Motor neuron (in vitro differentiated cells): ENCODE results near the gene PKDREJ. TPM values are rescaled to one million over a fixed set of nuclear protein-coding genes. Genes with fewer than 3 reads are reported as not detected.

Experiments used
- ATAC-seq, 8 experiments: fragments of 200-7000 bp; cut with Tn5 transposase; replicated peaks in 6 of 8; 2 replicates each; pipeline ENCODE4 v1.8.0; 2021; ENCODE audit warnings: mild to moderate bottlenecking in 8 of 8, moderate library complexity in 8 of 8
- H3K27ac ChIP-seq, 2 donors: fragments of 250-450 bp; sonication (Bioruptor Pico); 2 replicates each; pipeline ENCODE4 v1.9.0; 2021; ENCODE audit warnings: antibody characterized with exemption in 2 of 2, mild to moderate bottlenecking in 2 of 2, moderate library complexity in 1 of 2
- H3K4me1 ChIP-seq, 2 donors: fragments of 250-450 bp; sonication (Bioruptor Pico); replicated peaks in 1 of 2; 2 replicates each; pipeline ENCODE4 v1.6.1; 2021; ENCODE audit warnings: antibody characterized with exemption in 2 of 2, mild to moderate bottlenecking in 2 of 2, moderate library complexity in 1 of 2
- H3K4me3 ChIP-seq, 5 donors: fragments of 250-450 bp; sonication (Bioruptor Pico); 2 replicates each; pipeline ENCODE4 v1.9.0; 2021; ENCODE audit warnings: antibody characterized with exemption in 5 of 5, mild to moderate bottlenecking in 5 of 5, moderate library complexity in 4 of 5
- WGBS, 10 experiments: fragments of 450-650 bp; shearing (Covaris generic); methylation state at CpG; one replicate each; pipeline ENCODE4 v1.0.0; 2022; 5-methylcytosine and 5-hydroxymethylcytosine counted together
- in situ Hi-C, 9 experiments: fragments of 400-800 bp; cut with MboI; loops; one replicate each; pipeline ENCODE4 v1.15.0; 2021; ENCODE audit warnings: low sequenced_read_pairs in 9 of 9, low pct_unique_long_range_greater_than_20kb in 2 of 9; ENCODE audit not compliant: unreplicated experiment in 9 of 9
- total RNA-seq, 8 experiments: library from RNA; unstranded; fragments of 300-600 nt; gene quantifications; 2 replicates each; pipeline versions ENCODE4 v1.2.3 to v1.2.4, GENCODE V29; 2022

The PKDREJ gene
- total RNA-seq, 8 experiments from 2014 or later = 0.20 to 0.92 (median 0.63) TPM

GRCh38 chr22:46286941-46287872, 24.1 kb upstream of the PKDREJ start:
- 60 to 100% (median 90%) methylated on average over 1 to 9 of the region's 15 CpGs; no CpG with 5 or more reads in 3 of the 10 experiments for WGBS, 10 experiments
- in situ Hi-C loops = no loop called here
- no peaks in the 10 kb centered on the region for H3K4me1 ChIP-seq
- no peak overlapping the region for H3K27ac ChIP-seq
- ATAC-seq = no peak
- no peak overlapping the region for H3K4me3 ChIP-seq

- Histone ChIP-seq H3K4me3 (no peak overlapping the region), H3K27ac (no peak overlapping the region), H3K4me1 (no peaks in the 10 kb centered on the region)
- WGBS, 10 experiments = 75 to 100% (median 90%) methylated on average over 2 to 3 of the region's 3 CpGs; no CpG with 5 or more reads in 5 of the 10 experiments
- ATAC-seq = no peak
- in situ Hi-C loops = no loop called here
These were observed 22.9 kb upstream of the PKDREJ start for GRCh38 chr22:46286006-46286405.

GRCh38 chr22:46281866-46282678, 18.9 kb upstream of the PKDREJ start:
- Histone ChIP-seq H3K4me1 (no peaks in the 10 kb centered on the region), H3K4me3 (no peak overlapping the region), H3K27ac (no peak overlapping the region)
- 80 to 100% (median 83%) methylated on average over 1 to 6 of the region's 13 CpGs; no CpG with 5 or more reads in 3 of the 10 experiments for WGBS, 10 experiments
- ATAC-seq = no peak
- in situ Hi-C loops = no loop called here

GRCh38 chr22:46280999-46281623, 18.0 kb upstream of the PKDREJ start:
- 82 to 94% methylated on average over 6 to 7 of the region's 19 CpGs; no CpG with 5 or more reads in 8 of the 10 experiments for WGBS, 10 experiments
- Histone ChIP-seq H3K27ac (no peak overlapping the region), H3K4me1 (no peaks in the 10 kb centered on the region), H3K4me3 (no peak overlapping the region)
- in situ Hi-C loops = no loop called here
- peak in 2 of 8 experiments; percentile 45 to 83 for ATAC-seq

- H3K4me3 ChIP-seq = no peak overlapping the region
- in situ Hi-C loops = no loop called here
- WGBS, 10 experiments = 96 to 100% (median 100%) methylated on average over 1 to 3 of the region's 12 CpGs; no CpG with 5 or more reads in 6 of the 10 experiments
- no peak for ATAC-seq
- H3K27ac ChIP-seq = no peak overlapping the region
- H3K4me1 ChIP-seq = no peaks in the 10 kb centered on the region
These were observed 17.1 kb upstream of the PKDREJ start for GRCh38 chr22:46280063-46280817.

- 87 to 100% (median 100%) methylated on average over 1 to 7 of the region's 22 CpGs; no CpG with 5 or more reads in 6 of the 10 experiments for WGBS, 10 experiments
- no peak overlapping the region for H3K27ac ChIP-seq
- no peak overlapping the region for H3K4me3 ChIP-seq
- in situ Hi-C loops = no loop called here
- H3K4me1 ChIP-seq = no peaks in the 10 kb centered on the region
- no peak for ATAC-seq
These were observed 15.8 kb upstream of the PKDREJ start for GRCh38 chr22:46278656-46279645.

- Histone ChIP-seq H3K4me1 (no peaks in the 10 kb centered on the region), H3K27ac (no peak overlapping the region), H3K4me3 (no peak overlapping the region)
- in situ Hi-C loops = no loop called here
- ATAC-seq = no peak
- 92 to 100% (median 98%) methylated on average over 2 to 7 of the region's 7 CpGs; no CpG with 5 or more reads in 1 of the 10 experiments for WGBS, 10 experiments
These were observed 13.4 kb upstream of the PKDREJ start for GRCh38 chr22:46276563-46276962.

- Histone ChIP-seq H3K27ac (no peak overlapping the region), H3K4me3 (no peak overlapping the region), H3K4me1 (no peaks in the 10 kb centered on the region)
- in situ Hi-C loops = no loop called here
- 67 to 100% (median 85%) methylated on average over 1 to 3 of the region's 3 CpGs; no CpG with 5 or more reads in 4 of the 10 experiments for WGBS, 10 experiments
- no peak for ATAC-seq
These were observed 12.4 kb upstream of the PKDREJ start for GRCh38 chr22:46275455-46276122.

- WGBS, 10 experiments = 81 to 100% (median 94%) methylated on average over 2 to 8 of the region's 8 CpGs; no CpG with 5 or more reads in 2 of the 10 experiments
- no peak overlapping the region for H3K27ac ChIP-seq
- H3K4me3 ChIP-seq = no peak overlapping the region
- in situ Hi-C loops = no loop called here
- no peaks in the 10 kb centered on the region for H3K4me1 ChIP-seq
- ATAC-seq = no peak
These were observed 11.2 kb upstream of the PKDREJ start for GRCh38 chr22:46274381-46274780.

GRCh38 chr22:46273432-46274148, 10.4 kb upstream of the PKDREJ start:
- in situ Hi-C loops = no loop called here
- Histone ChIP-seq H3K27ac (no peak overlapping the region), H3K4me3 (no peak overlapping the region), H3K4me1 (no peaks in the 10 kb centered on the region)
- peak in 3 of 8 experiments; percentile 33 to 39 (median 35) for ATAC-seq
- WGBS, 10 experiments = 40 to 72% methylated on average over 1 to 3 of the region's 12 CpGs; no CpG with 5 or more reads in 8 of the 10 experiments
